GM18526 (cell line): ENCODE results near the gene HP1BP3.
A peak's percentile ranks its signal among the peaks of the same experiment; 100 is the strongest.

Experiments
- POLR2A ChIP-seq: IDR thresholded peaks from 3 replicates; pipeline ENCODE4 v1.6.1; 2011; ENCODE audit not compliant: insufficient read length; ENCODE audit errors: extremely low read depth

Gene HP1BP3, protein sequence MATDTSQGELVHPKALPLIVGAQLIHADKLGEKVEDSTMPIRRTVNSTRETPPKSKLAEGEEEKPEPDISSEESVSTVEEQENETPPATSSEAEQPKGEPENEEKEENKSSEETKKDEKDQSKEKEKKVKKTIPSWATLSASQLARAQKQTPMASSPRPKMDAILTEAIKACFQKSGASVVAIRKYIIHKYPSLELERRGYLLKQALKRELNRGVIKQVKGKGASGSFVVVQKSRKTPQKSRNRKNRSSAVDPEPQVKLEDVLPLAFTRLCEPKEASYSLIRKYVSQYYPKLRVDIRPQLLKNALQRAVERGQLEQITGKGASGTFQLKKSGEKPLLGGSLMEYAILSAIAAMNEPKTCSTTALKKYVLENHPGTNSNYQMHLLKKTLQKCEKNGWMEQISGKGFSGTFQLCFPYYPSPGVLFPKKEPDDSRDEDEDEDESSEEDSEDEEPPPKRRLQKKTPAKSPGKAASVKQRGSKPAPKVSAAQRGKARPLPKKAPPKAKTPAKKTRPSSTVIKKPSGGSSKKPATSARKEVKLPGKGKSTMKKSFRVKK

DNA sequence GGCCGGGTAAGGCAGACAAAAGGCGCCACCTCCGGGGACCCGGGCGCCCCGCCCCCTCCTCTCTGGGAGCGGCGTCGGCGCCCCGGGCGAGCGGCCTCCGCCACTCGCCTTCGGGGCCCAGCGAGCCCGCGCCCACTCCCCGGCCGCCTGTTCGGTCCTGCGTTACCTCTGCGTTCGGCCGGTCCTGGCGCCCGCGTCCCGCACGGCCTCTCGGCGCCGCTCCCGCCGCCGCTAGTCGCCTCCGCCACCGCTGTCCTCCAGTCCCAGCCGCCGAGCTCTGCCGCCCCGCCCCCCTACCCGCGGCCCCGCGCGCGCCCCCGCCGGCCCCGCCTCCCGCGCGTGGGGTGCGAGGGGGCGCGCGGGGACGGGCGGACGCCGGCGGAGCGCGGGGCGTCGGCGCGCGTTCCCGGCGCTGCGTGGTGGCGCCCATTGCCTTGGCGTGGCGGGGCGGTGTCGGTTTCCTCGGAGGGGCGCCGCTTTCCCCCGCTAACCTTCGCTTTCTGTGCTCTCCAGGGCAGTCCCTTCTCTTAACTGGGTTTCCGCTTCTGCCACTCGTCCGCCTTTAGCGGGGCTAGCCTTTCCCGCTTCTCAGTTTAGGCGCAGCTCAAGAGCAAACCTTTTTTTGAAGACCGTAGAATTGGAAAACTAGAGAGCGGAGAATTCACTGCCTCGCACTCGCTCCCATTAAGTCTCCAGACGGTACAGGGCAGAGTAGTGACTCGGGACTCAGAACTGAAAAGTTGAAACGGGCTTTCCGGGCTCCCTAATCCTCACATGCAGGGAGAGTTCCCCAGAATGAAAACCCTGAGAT lies at the start of gene HP1BP3:
Gene HP1BP3, minus strand, starts transcription at position 279 of the 811 bp plus-strand sequence. CDS start 6,867 bp downstream, outside the sequence.
- TF ChIP-seq POLR2A: peak; percentile 85

DNA sequence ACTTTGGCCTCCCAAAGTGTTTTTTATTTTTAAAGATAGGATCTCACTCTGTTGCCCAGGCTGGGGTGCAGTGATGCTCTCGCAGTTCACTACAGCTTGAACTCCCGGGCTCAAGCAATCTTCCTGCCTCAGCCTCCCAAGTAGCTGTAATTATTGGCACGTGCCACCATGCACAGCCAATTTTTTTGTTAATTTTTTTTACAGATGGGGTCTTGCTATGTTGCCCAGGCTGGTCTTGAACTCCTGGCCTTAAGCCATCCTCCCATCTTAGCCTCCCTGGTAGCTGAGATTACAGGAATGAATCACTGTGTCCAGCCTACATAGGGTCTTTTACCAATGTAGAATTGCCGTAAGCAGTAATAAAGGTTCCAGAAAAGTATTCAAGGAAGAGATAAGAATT lies 49.1 kb upstream of the HP1BP3 start:
- TF ChIP-seq POLR2A: no peak

DNA sequence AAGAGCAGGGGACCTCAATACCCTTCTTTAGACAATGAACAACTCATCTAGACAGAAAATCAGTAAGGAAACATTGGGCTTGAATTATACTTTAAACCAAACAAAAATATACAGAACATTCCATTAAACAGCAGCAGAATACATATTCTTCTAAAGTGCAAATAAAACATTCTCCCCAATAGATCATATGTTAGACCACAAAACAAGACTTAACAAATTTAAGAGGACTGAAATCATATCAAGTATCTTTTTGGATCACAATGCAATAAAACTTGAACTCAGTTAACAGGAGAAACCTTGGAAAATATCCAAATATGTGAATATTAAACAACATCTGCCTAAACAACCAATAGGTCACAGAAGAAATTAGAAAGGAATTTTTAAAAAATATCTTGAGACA lies 47.7 kb upstream of the HP1BP3 start:
- no peak for TF ChIP-seq POLR2A

DNA sequence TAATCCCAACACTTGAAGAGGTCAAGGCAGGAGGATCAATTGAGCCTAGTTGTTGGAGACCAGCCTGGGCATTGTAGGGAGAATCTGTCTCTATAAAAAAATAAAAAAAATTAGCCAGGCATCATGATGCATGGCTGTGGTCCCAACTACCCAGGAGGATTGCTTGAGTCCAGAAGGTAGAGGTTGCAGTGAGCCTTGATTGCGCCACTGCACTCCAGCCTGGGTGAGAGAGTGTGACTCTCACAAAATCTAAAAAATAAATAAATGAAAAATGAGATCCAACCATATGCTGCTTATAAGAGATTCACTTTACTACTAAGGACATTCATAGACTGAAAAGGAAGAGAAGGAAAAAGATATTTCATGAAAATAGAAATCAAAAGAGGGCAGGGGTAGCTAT lies 47.1 kb upstream of the HP1BP3 start:
- TF ChIP-seq POLR2A: no peak

DNA sequence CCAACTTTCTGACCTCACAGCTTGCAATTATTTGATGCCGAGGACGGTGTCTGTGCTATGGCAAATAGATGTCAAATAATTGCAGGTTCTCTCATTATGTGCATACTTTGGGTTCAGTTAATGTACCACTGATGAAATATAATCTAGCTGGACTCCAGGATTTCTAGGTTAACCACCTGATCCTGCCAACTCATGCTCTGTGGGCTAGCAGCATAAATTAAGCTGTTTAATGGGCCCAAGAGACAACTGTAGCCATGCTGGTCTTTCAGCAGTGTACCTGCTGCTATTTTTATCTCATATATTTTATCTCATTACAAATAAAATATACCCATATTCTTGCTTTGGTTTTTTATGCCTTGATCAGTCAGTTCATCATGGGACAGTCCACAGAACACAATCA lies 43.3 kb upstream of the HP1BP3 start:
- no peak for TF ChIP-seq POLR2A

DNA sequence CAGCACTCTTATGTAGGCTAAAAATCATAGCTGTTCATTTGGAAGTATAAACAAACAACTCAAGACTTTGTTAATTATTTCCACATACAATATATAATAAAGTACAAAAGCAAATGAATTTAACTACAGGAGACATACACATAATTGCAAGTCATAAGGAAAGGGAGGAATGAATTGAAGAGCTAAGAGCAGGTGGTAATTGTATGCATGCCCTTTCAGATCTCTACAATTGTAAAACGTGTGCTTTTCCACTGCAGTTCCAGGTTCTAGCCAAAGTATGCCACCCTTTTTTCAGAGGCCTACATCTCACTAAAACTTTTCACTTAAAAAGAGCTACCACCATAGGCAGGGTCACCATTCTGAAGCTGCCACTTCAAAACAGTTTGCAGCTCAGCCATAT lies 42.8 kb upstream of the HP1BP3 start:
- no peak for TF ChIP-seq POLR2A

DNA sequence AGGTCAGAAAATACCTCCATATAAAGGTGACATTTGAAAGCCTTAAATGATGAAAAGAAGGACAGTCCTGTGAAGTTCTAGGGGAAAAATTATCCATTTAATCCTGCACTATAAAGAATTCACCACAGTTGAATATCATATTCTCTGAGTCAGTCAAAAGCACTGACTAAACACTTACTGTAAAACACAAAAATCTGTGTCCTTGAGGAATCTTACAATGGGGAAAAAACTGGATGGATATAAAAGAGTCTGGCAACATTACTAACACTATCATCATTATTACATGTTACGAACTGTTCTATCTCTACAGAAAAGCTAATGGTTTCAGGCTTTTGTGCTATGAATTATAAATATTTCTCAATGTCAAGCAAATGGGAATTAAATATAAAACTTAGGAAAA lies 42.4 kb upstream of the HP1BP3 start:
- no peak for TF ChIP-seq POLR2A

DNA sequence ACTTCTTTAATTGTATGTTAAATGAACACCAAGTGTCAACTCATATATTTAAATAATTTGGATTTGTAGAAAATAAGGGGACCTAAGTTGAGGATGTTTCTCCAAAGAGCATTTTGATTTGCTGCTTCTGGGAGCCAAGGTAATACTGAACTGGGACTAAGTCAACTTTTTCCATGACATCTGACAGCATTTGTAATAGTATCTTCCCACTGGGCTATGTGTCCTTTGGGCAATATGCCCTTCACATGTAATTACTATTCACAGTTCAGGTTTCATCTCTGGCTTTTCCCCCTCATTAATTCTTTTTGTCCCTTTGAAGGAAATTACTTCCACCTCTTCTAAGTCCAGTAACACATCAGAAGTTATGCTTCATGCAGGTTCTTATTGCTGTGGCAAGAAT lies 36.7 kb upstream of the HP1BP3 start:
- TF ChIP-seq POLR2A: no peak

DNA sequence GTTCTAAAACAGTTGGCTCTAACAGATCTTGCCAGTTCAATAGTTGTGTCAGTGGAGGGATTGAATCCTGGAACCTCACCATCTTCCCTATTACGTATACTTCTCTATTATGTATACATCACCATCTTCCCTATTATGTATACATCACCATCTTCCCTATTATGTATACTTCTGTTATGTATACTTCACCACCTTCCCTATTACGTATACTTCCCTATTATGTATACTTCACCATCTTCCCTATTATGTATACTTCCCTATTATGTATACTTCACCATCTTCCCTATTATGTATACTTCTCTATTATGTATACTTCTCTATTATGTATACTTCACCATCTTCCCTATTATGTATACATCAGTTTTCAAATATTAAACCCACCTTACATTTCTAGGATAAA lies 34.4 kb upstream of the HP1BP3 start:
- TF ChIP-seq POLR2A: no peak

DNA sequence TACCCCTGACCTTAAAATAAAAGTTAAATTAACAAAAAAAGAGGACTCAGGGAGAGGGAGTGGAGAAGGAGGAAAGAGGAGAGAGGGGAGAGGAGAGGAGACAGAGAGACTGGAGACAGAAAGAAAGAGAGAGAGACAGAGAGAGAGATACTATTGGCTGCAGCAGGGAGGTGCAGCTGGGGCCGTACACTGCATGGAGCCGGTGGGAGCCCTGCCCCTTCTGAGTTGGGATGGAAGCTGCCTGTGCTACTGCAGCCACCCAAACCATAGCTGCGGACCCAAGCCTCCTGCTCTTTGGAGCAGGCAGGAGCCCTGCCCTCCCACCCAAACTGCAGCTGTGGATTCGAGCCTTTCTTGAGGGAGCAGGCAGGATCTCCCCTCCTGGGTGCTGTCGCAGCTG lies 32.7 kb upstream of the HP1BP3 start:
- TF ChIP-seq POLR2A: no peak

DNA sequence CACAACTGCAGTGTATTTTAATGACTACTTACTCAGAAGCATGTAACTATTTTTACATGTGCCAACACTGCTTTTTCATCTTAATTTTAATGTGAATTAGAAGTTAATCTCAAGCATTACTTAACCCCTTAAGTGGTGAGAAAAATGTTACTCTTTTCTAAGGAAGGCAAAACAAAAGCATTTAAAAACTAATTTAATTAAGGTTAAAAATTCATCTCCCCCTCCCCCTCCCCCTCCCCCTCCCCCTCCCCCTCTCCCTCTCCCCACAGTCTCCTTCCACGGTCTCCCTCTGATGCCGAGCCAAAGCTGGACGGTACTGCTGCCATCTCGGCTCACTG lies 27.4 kb upstream of the HP1BP3 start:
- no peak for TF ChIP-seq POLR2A

DNA sequence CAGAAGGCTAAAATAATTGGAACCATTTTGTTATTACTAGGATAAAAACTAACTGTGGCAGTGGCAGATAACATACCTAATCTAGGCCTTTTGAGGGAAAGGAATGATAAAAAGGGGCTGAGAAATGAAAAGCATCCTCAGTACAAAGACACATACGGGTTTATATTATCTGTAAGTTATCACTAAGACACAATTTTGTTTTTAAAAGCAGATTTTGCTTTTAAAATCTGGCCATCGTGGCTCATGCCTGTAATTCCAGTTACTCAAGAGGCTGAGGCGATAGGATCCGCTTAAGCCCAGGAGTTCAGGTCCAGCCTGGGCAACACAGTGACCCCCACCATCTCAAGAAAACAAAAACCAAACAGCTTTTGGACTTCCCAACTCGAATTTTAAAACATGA lies 24.8 kb upstream of the HP1BP3 start:
- no peak for TF ChIP-seq POLR2A

DNA sequence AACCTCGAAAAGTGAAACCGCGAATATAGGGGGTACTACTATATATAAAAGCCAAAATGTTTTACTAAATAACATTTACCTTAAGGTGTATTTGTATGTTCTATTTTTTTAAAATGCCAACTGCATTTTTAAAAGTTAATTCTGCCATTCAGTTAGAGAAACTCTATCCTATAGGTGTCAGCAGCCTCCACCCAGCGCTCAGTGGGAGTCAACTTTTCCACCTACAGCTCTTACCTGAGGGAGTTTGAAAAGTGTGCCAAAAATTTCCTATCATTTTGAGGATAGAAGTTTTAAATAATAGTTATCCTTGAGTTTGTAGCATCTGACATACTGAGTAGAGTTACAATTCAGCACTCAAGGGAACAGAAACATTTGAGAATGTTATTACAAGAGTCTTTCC lies 6.1 kb upstream of the HP1BP3 start:
- no peak for TF ChIP-seq POLR2A

DNA sequence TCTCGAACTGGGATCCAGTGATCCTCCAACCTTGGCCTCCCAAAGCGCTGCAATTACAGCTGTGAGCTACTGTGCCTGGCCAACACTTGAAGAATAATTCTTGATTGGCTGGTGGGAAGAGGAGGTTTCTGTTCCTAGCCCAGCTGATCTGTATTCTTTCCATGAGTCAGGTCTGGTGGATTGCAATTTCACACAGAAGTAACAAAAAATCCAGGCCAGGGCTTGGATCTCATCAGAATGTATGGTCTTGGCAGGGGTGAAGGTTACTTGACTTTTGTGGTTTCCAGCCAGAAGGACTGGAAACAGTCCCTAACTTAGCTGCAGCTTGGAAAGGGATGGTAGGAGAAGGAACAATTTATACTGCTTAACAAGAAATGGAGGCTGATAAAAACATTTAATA lies 5.1 kb upstream of the HP1BP3 start:
- no peak for TF ChIP-seq POLR2A

DNA sequence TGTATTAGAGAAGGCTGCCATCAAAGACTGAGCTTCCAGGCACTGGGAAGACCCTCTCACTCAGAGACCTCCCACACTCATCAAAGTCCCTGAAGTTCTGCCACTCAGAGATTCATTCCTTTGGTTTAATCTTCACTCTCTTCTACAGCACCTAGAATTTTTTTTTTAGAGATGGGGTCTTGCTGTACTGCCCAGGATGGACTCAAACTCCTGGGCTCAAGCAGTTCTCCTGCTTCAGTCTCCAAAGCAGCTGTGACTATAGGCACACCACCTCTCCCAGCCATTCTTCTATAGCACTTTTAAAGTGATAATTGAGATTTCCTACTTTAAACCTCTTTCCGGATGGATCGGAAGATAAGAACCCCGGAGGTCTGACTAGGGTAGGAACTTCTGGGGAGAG lies 3.7 kb upstream of the HP1BP3 start:
- TF ChIP-seq POLR2A: no peak
